Muscle of leg (tissue), 11 donors: ENCODE measurements around the gene KIAA1671. TPM values are rescaled to one million over a fixed set of nuclear protein-coding genes. Genes with fewer than 3 reads are reported as not detected.

Source experiments
- DNase-seq: peaks from one replicate; pipeline ENCODE4 v3.0.0; 2013
- H3K27ac ChIP-seq: one replicate; pipeline ENCODE4 v1.5.1; 2013; ENCODE audit warnings: mild to moderate bottlenecking, low read length, control low read depth
- H3K27me3 ChIP-seq: one replicate; pipeline ENCODE4 v1.6.1; 2013; ENCODE audit warnings: low read length; ENCODE audit not compliant: control insufficient read depth, insufficient read depth
- H3K36me3 ChIP-seq: one replicate; pipeline ENCODE4 v1.6.1; 2013; ENCODE audit warnings: low read length; ENCODE audit not compliant: control insufficient read depth, insufficient read depth
- H3K4me1 ChIP-seq: one replicate; pipeline ENCODE4 v1.6.1; 2013; ENCODE audit warnings: low read length; ENCODE audit not compliant: control insufficient read depth, insufficient read depth
- H3K4me3 ChIP-seq: one replicate; pipeline ENCODE4 v1.5.1; 2013; ENCODE audit warnings: low read length, control low read depth
- H3K9me3 ChIP-seq: replicated peaks from 2 replicates; pipeline ENCODE4 v1.6.1; 2013; ENCODE audit warnings: low read depth, low read length; ENCODE audit not compliant: control insufficient read depth
- WGBS: methylation state at CpG from one replicate; pipeline ENCODE4 v1.1.5; 2013; ENCODE audit warnings: missing lambda C conversion rate; ENCODE audit not compliant: insufficient coverage; 5-methylcytosine and 5-hydroxymethylcytosine counted together
- polyA plus RNA-seq, 8 donors: library from polyadenylated mRNA; unstranded; fragments of 120-200 nt; gene quantifications; one replicate each; pipeline versions ENCODE4 v1.2.1 to v1.2.3, GENCODE V29; 2013; ENCODE audit warnings: inconsistent platforms in 1 of 8, low replicate concordance in 1 of 8; ENCODE audit not compliant: insufficient read length in 8 of 8, insufficient read depth in 1 of 8
- total RNA-seq: library from RNA; stranded (reverse); fragments of 120-200 nt; gene quantifications from one replicate; pipeline ENCODE4 v1.2.4, GENCODE V29; 2013

KIAA1671 gene
- total and polyA plus RNA-seq, 9 donors, result 10.8 to 34.5 (median 26.3) TPM

- Histone ChIP-seq H3K36me3 (no peaks in the 10 kb centered on the region), H3K9me3 (no peaks in the 10 kb centered on the region), H3K27ac (no peak overlapping the region), H3K27me3 (no peaks in the 10 kb centered on the region), H3K4me3 (no peak overlapping the region), H3K4me1 (peaks cover 16% of the 10 kb centered on the region)
- WGBS, result 78% methylated on average over 4 of the region's 9 CpGs
- DNase-seq, result no peak
Observed at GRCh38 chr22:25084405-25085107, 132.0 kb downstream of the KIAA1671 start.

- Histone ChIP-seq H3K4me1 (peaks cover 16% of the 10 kb centered on the region), H3K27me3 (no peaks in the 10 kb centered on the region), H3K9me3 (no peaks in the 10 kb centered on the region), H3K4me3 (no peak overlapping the region), H3K27ac (no peak overlapping the region), H3K36me3 (no peaks in the 10 kb centered on the region)
- 48% methylated on average over 4 of the region's 6 CpGs for WGBS
- no peak for DNase-seq
Observed at GRCh38 chr22:25085156-25085555, 132.6 kb downstream of the KIAA1671 start.

GRCh38 chr22:25085930-25086901 lies 133.7 kb downstream of the KIAA1671 start:
- peak overlapping the region; percentile 5 for H3K27ac ChIP-seq
- no peaks in the 10 kb centered on the region for H3K27me3 ChIP-seq
- DNase-seq, result peak; percentile 81
- peaks cover 16% of the 10 kb centered on the region for H3K4me1 ChIP-seq
- no peak overlapping the region for H3K4me3 ChIP-seq
- H3K9me3 ChIP-seq, result no peaks in the 10 kb centered on the region
- WGBS, result 17% methylated on average over 9 of the region's 14 CpGs
- no peaks in the 10 kb centered on the region for H3K36me3 ChIP-seq

GRCh38 chr22:25086902-25087282 lies 134.4 kb downstream of the KIAA1671 start:
- H3K4me1 ChIP-seq, result peaks cover 16% of the 10 kb centered on the region
- H3K4me3 ChIP-seq, result no peak overlapping the region
- no peak for DNase-seq
- H3K36me3 ChIP-seq, result no peaks in the 10 kb centered on the region
- peak overlapping the region; percentile 5 for H3K27ac ChIP-seq
- H3K9me3 ChIP-seq, result no peaks in the 10 kb centered on the region
- no peaks in the 10 kb centered on the region for H3K27me3 ChIP-seq
- WGBS, result 17% methylated on average over 1 of the region's 5 CpGs

- DNase-seq, result no peak
- H3K27me3 ChIP-seq, result no peaks in the 10 kb centered on the region
- H3K9me3 ChIP-seq, result no peaks in the 10 kb centered on the region
- no peaks in the 10 kb centered on the region for H3K36me3 ChIP-seq
- H3K4me1 ChIP-seq, result peaks cover 12% of the 10 kb centered on the region
- 67% methylated on average over 5 of the region's 9 CpGs for WGBS
- no peak overlapping the region for H3K27ac ChIP-seq
- no peak overlapping the region for H3K4me3 ChIP-seq
Observed at GRCh38 chr22:25090225-25090890, 137.8 kb downstream of the KIAA1671 start.

- H3K36me3 ChIP-seq, result no peaks in the 10 kb centered on the region
- 76% methylated on average over 6 of the region's 9 CpGs for WGBS
- DNase-seq, result peak; percentile 35
- H3K27me3 ChIP-seq, result no peaks in the 10 kb centered on the region
- H3K27ac ChIP-seq, result no peak overlapping the region
- H3K4me3 ChIP-seq, result no peak overlapping the region
- no peaks in the 10 kb centered on the region for H3K9me3 ChIP-seq
- H3K4me1 ChIP-seq, result peaks cover 9% of the 10 kb centered on the region
Observed at GRCh38 chr22:25091458-25091857, 138.9 kb downstream of the KIAA1671 start.

GRCh38 chr22:25092119-25092518 lies 139.6 kb downstream of the KIAA1671 start:
- no peaks in the 10 kb centered on the region for H3K36me3 ChIP-seq
- no peak for DNase-seq
- peaks cover 2% of the 10 kb centered on the region for H3K4me1 ChIP-seq
- H3K27me3 ChIP-seq, result no peaks in the 10 kb centered on the region
- H3K4me3 ChIP-seq, result no peak overlapping the region
- no peak overlapping the region for H3K27ac ChIP-seq
- H3K9me3 ChIP-seq, result no peaks in the 10 kb centered on the region
- WGBS, result 71% methylated on average over 4 of the region's 4 CpGs

GRCh38 chr22:25094579-25094978 lies 142.1 kb downstream of the KIAA1671 start:
- Histone ChIP-seq H3K27ac (no peak overlapping the region), H3K4me3 (no peak overlapping the region), H3K36me3 (no peaks in the 10 kb centered on the region), H3K4me1 (no peaks in the 10 kb centered on the region), H3K27me3 (no peaks in the 10 kb centered on the region), H3K9me3 (no peaks in the 10 kb centered on the region)
- DNase-seq, result no peak
- 67% methylated on average over 5 of the region's 6 CpGs for WGBS

GRCh38 chr22:25095869-25096268 lies 143.4 kb downstream of the KIAA1671 start:
- no peaks in the 10 kb centered on the region for H3K4me1 ChIP-seq
- no peak overlapping the region for H3K4me3 ChIP-seq
- H3K36me3 ChIP-seq, result no peaks in the 10 kb centered on the region
- H3K27me3 ChIP-seq, result no peaks in the 10 kb centered on the region
- H3K27ac ChIP-seq, result no peak overlapping the region
- 57% methylated on average over 6 of the region's 7 CpGs for WGBS
- no peak for DNase-seq
- no peaks in the 10 kb centered on the region for H3K9me3 ChIP-seq
